ENCODE results near the gene SP100. TPM values are rescaled to one million over a fixed set of nuclear protein-coding genes. Genes with fewer than 3 reads are reported as not detected.
A peak's percentile ranks its signal among the peaks of the same experiment; 100 is the strongest.

The SP100 gene
- total and polyA plus RNA-seq, 2 of the 13 experiments (the other 11 are each of a cell fraction or from before 2014, with no cell fraction given): 12.6 to 16.5 TPM

- TF ChIP-seq PRDM10 (CRISPR knock-in tag; IDR thresholded peaks at IDR 0.05; ENCODE audit: low read depth) (no peak), TEAD3 (CRISPR knock-in tag; optimal IDR thresholded peaks at IDR 0.05; ENCODE audit: borderline replicate concordance) (peak; percentile 70), ZNF180 (CRISPR knock-in tag; IDR thresholded peaks at IDR 0.05; ENCODE audit: borderline replicate concordance, low read depth) (no peak), EP300 (IDR thresholded peaks at IDR 0.05; ENCODE audit: low read depth in 2 of 2, low read length in 2 of 2) (peak in 1 of 2 experiments; percentile 26; a peak in 1 of 4 replicates), EP300 (CRISPR knock-in tag; IDR thresholded peaks at IDR 0.05; ENCODE audit: borderline replicate concordance) (0 out of 2 replicates have a peak, but pooled peaks have one; percentile 30), HDAC6 (IDR thresholded peaks at IDR 0.05; ENCODE audit: low read depth, low read length) (no peak), NR2F2 (IDR thresholded peaks at IDR 0.05; ENCODE audit: borderline replicate concordance, low read depth) (no peak), KDM3A (CRISPR knock-in tag; IDR thresholded peaks at IDR 0.05; ENCODE audit: low read depth) (peak; percentile 38; the same call in 1 of the 2 replicates), DZIP1 (CRISPR knock-in tag; IDR thresholded peaks at IDR 0.05) (0 out of 2 replicates have a peak, but pooled peaks have one; percentile 38), ONECUT2 (CRISPR knock-in tag; IDR thresholded peaks at IDR 0.05) (no peak), ZNF747 (CRISPR knock-in tag; IDR thresholded peaks at IDR 0.05; ENCODE audit: borderline replicate concordance) (peak; percentile 70; the same call in 1 of the 2 replicates), PLSCR1 (CRISPR knock-in tag; IDR thresholded peaks at IDR 0.05; ENCODE audit: borderline replicate concordance) (no peak), ISL2 (CRISPR knock-in tag; IDR thresholded peaks at IDR 0.05) (peak; percentile 41; the same call in 1 of the 2 replicates), PHF20 (CRISPR knock-in tag; IDR thresholded peaks at IDR 0.05) (peak; percentile 86), GATAD2A (CRISPR knock-in tag; IDR thresholded peaks at IDR 0.05) (peak; percentile 36; the same call in 1 of the 2 replicates), MLX (CRISPR knock-in tag; IDR thresholded peaks at IDR 0.05) (peak; percentile 75; the same call in 1 of the 2 replicates), SOX6 (IDR thresholded peaks at IDR 0.05) (no peak), SOX6 (CRISPR knock-in tag; IDR thresholded peaks at IDR 0.05) (peak; percentile 22; the same call in 1 of the 2 replicates), ZNF329 (CRISPR knock-in tag; IDR thresholded peaks at IDR 0.05; ENCODE audit: low read depth) (0 out of 2 replicates have a peak, but pooled peaks have one; percentile 58), TRAFD1 (CRISPR knock-in tag; IDR thresholded peaks at IDR 0.05; ENCODE audit: borderline replicate concordance) (no peak)
These were observed at the start of gene SP100 (continued) for GRCh38 chr2:230416061-230416721.

Data from HepG2 (cell line).